AG09309 (cell line): ENCODE results near the gene SYTL5.

ENCODE experiments used
- DNase-seq: peaks from one replicate; pipeline ENCODE4 v3.0.0-alpha.2; 2010; ENCODE audit warnings: low read depth
- H3K4me3 ChIP-seq: 2 replicates; pipeline ENCODE4 v1.5.1; 2011; ENCODE audit warnings: mild to moderate bottlenecking, low read depth, low read length, moderate library complexity; ENCODE audit not compliant: control insufficient read depth
- CTCF ChIP-seq: IDR thresholded peaks from 2 replicates; pipeline ENCODE4 v1.5.1; 2011; ENCODE audit warnings: mild to moderate bottlenecking, low read depth, low read length, inconsistent platforms; ENCODE audit not compliant: insufficient read depth, control insufficient read depth; ENCODE audit errors: missing control alignments

The SYTL5 gene

GRCh38 chrX:38006291-38006690 is at the start of gene SYTL5:
Gene SYTL5 (plus strand): TSS chrX:38006553. CDS start chrX:38033890, 27,337 bp downstream.
- H3K4me3 ChIP-seq: no peak within 1 kb of the TSS
- no peak for TF ChIP-seq CTCF
- DNase-seq: no peak

- no peak for TF ChIP-seq CTCF
- no peak for DNase-seq
- H3K4me3 ChIP-seq: no peak overlapping the region
Observed at GRCh38 chrX:37958525-37959211, 47.7 kb upstream of the SYTL5 start.

- no peak for DNase-seq
- TF ChIP-seq CTCF: no peak
Observed at GRCh38 chrX:37959212-37960021, 46.9 kb upstream of the SYTL5 start.

GRCh38 chrX:37961118-37961517 is 45.2 kb upstream of the SYTL5 start:
- DNase-seq: no peak
- no peak overlapping the region for H3K4me3 ChIP-seq
- TF ChIP-seq CTCF: no peak

More at GRCh38 chrX:37959212-37960021, 46.9 kb upstream of the SYTL5 start:
- no peak overlapping the region for H3K4me3 ChIP-seq

GRCh38 chrX:37967714-37968113 is 38.6 kb upstream of the SYTL5 start:
- TF ChIP-seq CTCF: no peak
- H3K4me3 ChIP-seq: no peak overlapping the region
- DNase-seq: no peak

- TF ChIP-seq CTCF: no peak
- no peak for DNase-seq
- H3K4me3 ChIP-seq: no peak overlapping the region
Observed at GRCh38 chrX:37975421-37975820, 30.9 kb upstream of the SYTL5 start.
